ENCODE measurements around the gene TMEM82.

DNA sequence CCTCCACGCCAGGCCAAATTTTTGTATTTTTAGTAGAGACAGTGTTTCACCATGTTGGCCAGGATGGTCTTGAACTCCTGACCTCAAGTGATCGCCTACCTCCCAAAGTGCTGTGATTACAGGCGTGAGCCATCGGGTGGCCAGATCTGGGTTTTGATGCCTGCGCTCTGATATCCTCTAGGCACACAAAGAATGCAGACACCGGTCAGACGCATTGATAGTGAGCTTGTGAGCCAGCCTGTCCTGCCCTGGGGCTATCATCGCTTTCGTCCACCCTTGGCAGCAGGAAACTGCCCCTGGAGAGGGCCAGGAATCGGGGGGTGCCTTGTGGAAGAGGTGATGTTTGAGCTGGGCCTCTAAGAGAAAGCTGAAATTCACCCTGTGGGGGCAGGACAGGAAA, 20.2 kb downstream of the TMEM82 start:
- TF ChIP-seq, protein P1, sequence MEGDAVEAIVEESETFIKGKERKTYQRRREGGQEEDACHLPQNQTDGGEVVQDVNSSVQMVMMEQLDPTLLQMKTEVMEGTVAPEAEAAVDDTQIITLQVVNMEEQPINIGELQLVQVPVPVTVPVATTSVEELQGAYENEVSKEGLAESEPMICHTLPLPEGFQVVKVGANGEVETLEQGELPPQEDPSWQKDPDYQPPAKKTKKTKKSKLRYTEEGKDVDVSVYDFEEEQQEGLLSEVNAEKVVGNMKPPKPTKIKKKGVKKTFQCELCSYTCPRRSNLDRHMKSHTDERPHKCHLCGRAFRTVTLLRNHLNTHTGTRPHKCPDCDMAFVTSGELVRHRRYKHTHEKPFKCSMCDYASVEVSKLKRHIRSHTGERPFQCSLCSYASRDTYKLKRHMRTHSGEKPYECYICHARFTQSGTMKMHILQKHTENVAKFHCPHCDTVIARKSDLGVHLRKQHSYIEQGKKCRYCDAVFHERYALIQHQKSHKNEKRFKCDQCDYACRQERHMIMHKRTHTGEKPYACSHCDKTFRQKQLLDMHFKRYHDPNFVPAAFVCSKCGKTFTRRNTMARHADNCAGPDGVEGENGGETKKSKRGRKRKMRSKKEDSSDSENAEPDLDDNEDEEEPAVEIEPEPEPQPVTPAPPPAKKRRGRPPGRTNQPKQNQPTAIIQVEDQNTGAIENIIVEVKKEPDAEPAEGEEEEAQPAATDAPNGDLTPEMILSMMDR (IDR thresholded peaks at IDR 0.05): no peak
- TF ChIP-seq POLR2AphosphoS5 (IDR thresholded peaks at IDR 0.05): no peak
